Upper lobe of right lung (tissue), 1 donor: ENCODE data around the gene TXNDC17. TPM values are rescaled to one million over a fixed set of nuclear protein-coding genes. Genes with fewer than 3 reads are reported as not detected.

ENCODE experiments used
- ATAC-seq: fragments of 200-7000 bp; cut with Tn5 transposase; one replicate; pipeline ENCODE4 v1.9.1; 2020; ENCODE audit warnings: mild to moderate bottlenecking, moderate library complexity
- DNase-seq: peaks from one replicate; pipeline ENCODE4 v3.0.0-alpha.2; 2020
- H3K27ac ChIP-seq: fragments of 200-600 bp; one replicate; pipeline ENCODE4 v1.8.0; 2022
- H3K27me3 ChIP-seq: fragments of 200-600 bp; one replicate; pipeline ENCODE4 v1.8.0; 2022; ENCODE audit warnings: mild to moderate bottlenecking
- H3K36me3 ChIP-seq: fragments of 200-600 bp; one replicate; pipeline ENCODE4 v1.8.0; 2022
- H3K4me1 ChIP-seq: fragments of 200-600 bp; one replicate; pipeline ENCODE4 v1.8.0; 2022
- H3K4me3 ChIP-seq: fragments of 200-600 bp; one replicate; pipeline ENCODE4 v1.8.0; 2022; ENCODE audit warnings: mild to moderate bottlenecking
- H3K9me3 ChIP-seq: fragments of 200-600 bp; one replicate; pipeline ENCODE4 v1.8.0; 2022
- intact Hi-C: fragments of 100-400 bp; cut with DNase I; formaldehyde crosslinking; loops from one replicate; pipeline ENCODE4 v1.11.0; 2022
- total RNA-seq: library from RNA; stranded (reverse); fragmentation: NEBNext Ultra II Directional; extraction: Animal tissue kit (Norgen Biotek cat#: 25700); gene quantifications from one replicate; pipeline ENCODE4 v1.2.1, GENCODE V29; 2021
- TF ChIP-seq, protein P1 (sequence below): fragments of 200-600 bp; IDR thresholded peaks from one replicate; pipeline ENCODE4 v1.8.0; 2022; ENCODE audit warnings: antibody characterized with exemption
- donor health status: DM: no; HTN: yes; CAD: no; lungs with severe emphysema.

The TXNDC17 gene
- total RNA-seq, 1 donor from 2014 or later = 44.6 TPM

DNA sequence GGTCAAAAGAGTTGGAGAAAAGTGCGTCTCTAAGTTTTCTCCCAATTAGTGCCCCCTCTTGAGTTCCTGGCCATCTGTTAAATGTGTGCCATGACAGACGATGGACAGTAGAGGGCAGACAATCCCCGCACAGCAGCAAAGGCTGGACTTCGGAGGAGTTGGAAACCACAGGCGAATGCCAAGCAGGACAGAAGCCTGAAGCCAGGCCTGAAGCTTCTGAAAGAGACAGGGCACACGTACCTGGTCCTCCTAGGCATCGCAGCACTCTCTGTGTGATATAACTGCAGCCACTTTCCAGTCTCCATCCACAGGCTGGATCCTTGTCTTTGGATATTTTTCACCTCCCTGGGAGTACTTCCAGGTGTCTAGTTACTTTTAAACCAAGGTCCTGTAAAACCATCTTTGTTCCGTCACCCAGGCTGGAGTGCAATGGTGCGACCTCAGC lies 25.2 kb downstream of the TXNDC17 start:
- no peaks in the 10 kb centered on the region for H3K36me3 ChIP-seq
- ATAC-seq (peak; percentile 98), DNase-seq (peak; percentile 77)
- H3K27me3 ChIP-seq = no peaks in the 10 kb centered on the region
- no peaks in the 10 kb centered on the region for H3K9me3 ChIP-seq
- TF ChIP-seq, protein P1, sequence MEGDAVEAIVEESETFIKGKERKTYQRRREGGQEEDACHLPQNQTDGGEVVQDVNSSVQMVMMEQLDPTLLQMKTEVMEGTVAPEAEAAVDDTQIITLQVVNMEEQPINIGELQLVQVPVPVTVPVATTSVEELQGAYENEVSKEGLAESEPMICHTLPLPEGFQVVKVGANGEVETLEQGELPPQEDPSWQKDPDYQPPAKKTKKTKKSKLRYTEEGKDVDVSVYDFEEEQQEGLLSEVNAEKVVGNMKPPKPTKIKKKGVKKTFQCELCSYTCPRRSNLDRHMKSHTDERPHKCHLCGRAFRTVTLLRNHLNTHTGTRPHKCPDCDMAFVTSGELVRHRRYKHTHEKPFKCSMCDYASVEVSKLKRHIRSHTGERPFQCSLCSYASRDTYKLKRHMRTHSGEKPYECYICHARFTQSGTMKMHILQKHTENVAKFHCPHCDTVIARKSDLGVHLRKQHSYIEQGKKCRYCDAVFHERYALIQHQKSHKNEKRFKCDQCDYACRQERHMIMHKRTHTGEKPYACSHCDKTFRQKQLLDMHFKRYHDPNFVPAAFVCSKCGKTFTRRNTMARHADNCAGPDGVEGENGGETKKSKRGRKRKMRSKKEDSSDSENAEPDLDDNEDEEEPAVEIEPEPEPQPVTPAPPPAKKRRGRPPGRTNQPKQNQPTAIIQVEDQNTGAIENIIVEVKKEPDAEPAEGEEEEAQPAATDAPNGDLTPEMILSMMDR = peak; percentile 89
- peaks cover 4% of the 10 kb centered on the region for H3K4me1 ChIP-seq
- no peak overlapping the region for H3K27ac ChIP-seq
- no peak overlapping the region for H3K4me3 ChIP-seq
- intact Hi-C loops = loop anchor here (10.0 kb wide), 1 partner anchor 59 kb away; no protein-coding TSS in a partner anchor

DNA sequence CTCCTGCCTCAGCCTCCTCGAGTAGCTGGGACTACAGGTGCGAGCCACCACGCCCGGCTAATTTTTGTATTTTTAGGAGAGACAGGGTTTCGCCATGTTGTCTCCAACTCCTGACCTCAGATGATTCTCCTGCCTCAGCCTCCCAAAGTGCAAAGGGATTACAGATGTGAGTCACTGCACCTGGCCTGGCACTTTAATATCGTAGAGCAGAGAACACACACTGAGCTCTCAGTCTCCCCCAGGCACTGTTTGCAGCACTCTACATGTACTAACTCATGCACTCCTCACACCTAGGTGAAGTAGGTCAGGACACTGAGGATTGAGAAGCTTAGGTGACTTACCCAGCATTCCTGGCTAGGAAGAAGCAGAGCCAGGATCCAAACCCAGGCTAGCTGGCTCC lies 25.7 kb downstream of the TXNDC17 start:
- ATAC-seq (no peak), DNase-seq (no peak)
- Histone ChIP-seq H3K27me3 (no peaks in the 10 kb centered on the region), H3K9me3 (no peaks in the 10 kb centered on the region), H3K4me1 (peaks cover 4% of the 10 kb centered on the region), H3K27ac (no peak overlapping the region), H3K4me3 (no peak overlapping the region), H3K36me3 (no peaks in the 10 kb centered on the region)
- intact Hi-C loops = loop anchor here (10.0 kb wide), 1 partner anchor 58 kb away; no protein-coding TSS in a partner anchor
- TF ChIP-seq, protein P1 = no peak

GRCh38 chr17:6667516-6667915 lies 26.7 kb downstream of the TXNDC17 start:
- DNase-seq = no peak
- H3K9me3 ChIP-seq = no peaks in the 10 kb centered on the region
- intact Hi-C loops = loop anchor here (10.0 kb wide), 1 partner anchor 57 kb away; no protein-coding TSS in a partner anchor

GRCh38 chr17:6668219-6668618 lies 27.4 kb downstream of the TXNDC17 start:
- Histone ChIP-seq H3K9me3 (no peaks in the 10 kb centered on the region), H3K4me3 (no peak overlapping the region), H3K36me3 (no peaks in the 10 kb centered on the region), H3K4me1 (peaks cover 4% of the 10 kb centered on the region), H3K27me3 (no peaks in the 10 kb centered on the region), H3K27ac (no peak overlapping the region)
- DNase-seq = no peak
- intact Hi-C loops = loop anchor here (10.0 kb wide), 1 partner anchor 57 kb away; no protein-coding TSS in a partner anchor
- no peak for ATAC-seq
- TF ChIP-seq, protein P1 = no peak

More at GRCh38 chr17:6667516-6667915, 26.7 kb downstream of the TXNDC17 start:
- no peaks in the 10 kb centered on the region for H3K27me3 ChIP-seq
- no peak overlapping the region for H3K27ac ChIP-seq
- peaks cover 4% of the 10 kb centered on the region for H3K4me1 ChIP-seq
- no peak for ATAC-seq
- TF ChIP-seq, protein P1 = no peak
- no peaks in the 10 kb centered on the region for H3K36me3 ChIP-seq
- H3K4me3 ChIP-seq = no peak overlapping the region

- intact Hi-C loops = loop anchor here (10.0 kb wide), 1 partner anchor 56 kb away; no protein-coding TSS in a partner anchor
- H3K9me3 ChIP-seq = no peaks in the 10 kb centered on the region
- no peak for DNase-seq
- H3K36me3 ChIP-seq = no peaks in the 10 kb centered on the region
- no peaks in the 10 kb centered on the region for H3K27me3 ChIP-seq
- TF ChIP-seq, protein P1 = no peak
- no peak overlapping the region for H3K4me3 ChIP-seq
- no peak overlapping the region for H3K27ac ChIP-seq
- no peak for ATAC-seq
- H3K4me1 ChIP-seq = peaks cover 4% of the 10 kb centered on the region
Measured at GRCh38 chr17:6668727-6669425, 28.0 kb downstream of the TXNDC17 start.
